ENCODE measurements around the gene CCND1. TPM values are rescaled to one million over a fixed set of nuclear protein-coding genes. Genes with fewer than 3 reads are reported as not detected.

The CCND1 gene
- total RNA-seq, 1 experiment from 2014 or later, result 372 TPM

GRCh38 chr11:69658626-69659450, 17.9 kb downstream of the CCND1 start:
- Histone ChIP-seq H3K23me2 (ENCODE audit: insufficient read length, low read depth, low read length, poor library complexity, severe bottlenecking) (no peaks in the 10 kb centered on the region), H4K8ac (replicated peaks; ENCODE audit: insufficient read length, low read depth, low read length) (no peak overlapping the region), H3K18ac (ENCODE audit: insufficient read length, low read depth, low read length) (peak overlapping the region; percentile 12), H3K14ac (ENCODE audit: insufficient read depth, low read length) (peak overlapping the region; percentile 37; the same call in 1 of the 2 replicates), H2BK20ac (ENCODE audit: low read depth, low read length, poor library complexity, severe bottlenecking) (no peak overlapping the region), H4K91ac (ENCODE audit: insufficient read length, low read depth, low read length) (no peak overlapping the region), H3K56ac (ENCODE audit: insufficient read length, low read depth, low read length) (no peak overlapping the region), H3K4me2 (ENCODE audit: insufficient read depth, insufficient read length, low read length) (no peak overlapping the region), H2AFZ (ENCODE audit: low read length) (no peak overlapping the region), H3K79me2 (ENCODE audit: insufficient read depth, low read length) (no peaks in the 10 kb centered on the region), H2BK12ac (ENCODE audit: insufficient read length, low read depth, low read length) (no peak overlapping the region), H3K4me1 (ENCODE audit: insufficient read depth, low read length) (no peaks in the 10 kb centered on the region), H3K79me1 (ENCODE audit: insufficient read depth, low read depth, low read length, poor library complexity, severe bottlenecking) (no peaks in the 10 kb centered on the region), H3T11ph (ENCODE audit: low read length) (no peak overlapping the region), H2AK5ac (ENCODE audit: insufficient read length, low read length) (no peak overlapping the region), H3K9me3 (ENCODE audit: control insufficient read depth, low read depth, low read length) (no peaks in the 10 kb centered on the region), H2BK15ac (ENCODE audit: low read depth, low read length) (no peak overlapping the region), H3K27ac (ENCODE audit: insufficient read length, low read depth, low read length) (no peak overlapping the region), H3K9ac (ENCODE audit: extremely low read depth, insufficient read length, low read length) (no peak overlapping the region), H4K20me1 (ENCODE audit: control insufficient read depth, insufficient read depth, insufficient read length) (no peaks in the 10 kb centered on the region), H3K4ac (ENCODE audit: low read depth, low read length) (no peak overlapping the region), H4K5ac (ENCODE audit: insufficient read length, low read depth, low read length) (no peak overlapping the region), H3K23ac (ENCODE audit: insufficient read length, low read depth, low read length) (no peak overlapping the region), H3K27me3 (ENCODE audit: insufficient read depth, low read length) (no peaks in the 10 kb centered on the region), H2BK5ac (ENCODE audit: insufficient read length, low read length) (no peak overlapping the region), H2BK120ac (ENCODE audit: low read depth, low read length, poor library complexity, severe bottlenecking) (no peak overlapping the region)
- H3K27ac Mint-ChIP-seq, result peak overlapping the region in 2 of 3 experiments; percentile 70 to 81; a peak in 4 of 7 replicates
- no peaks in the 10 kb centered on the region for H3K9me3 Mint-ChIP-seq
- no peak overlapping the region for H3K4me3 Mint-ChIP-seq
- H3K36me3 Mint-ChIP-seq (ENCODE audit: insufficient read depth in 1 of 3, low read depth in 3 of 3), result peaks cover 6 to 14% (median 14%) of the 10 kb centered on the region in 3 experiments; a peak in 6 of 7 replicates
- peaks cover 40 to 49% of the 10 kb centered on the region in 2 experiments for H3K4me1 Mint-ChIP-seq
- DNase-seq, result peak; percentile 29
- no CpG with 5 or more reads among the region's 18 CpGs for WGBS (ENCODE audit: extremely low coverage, insufficient read length, low lambda C conversion rate)
- no peak for TF ChIP-seq CTCF (conservative IDR thresholded peaks at IDR 0.05)
- H3K27me3 Mint-ChIP-seq (ENCODE audit: low read depth), result no peaks in the 10 kb centered on the region
